K562 (cell line): ENCODE measurements around the gene TMEM208. TPM values are rescaled to one million over a fixed set of nuclear protein-coding genes. Genes with fewer than 3 reads are reported as not detected.

Experiments
- DNMT1 ChIP-seq: fragments of 450-650 bp; IDR thresholded peaks from 2 replicates; pipeline ENCODE4 v1.6.1; 2016; ENCODE audit warnings: antibody characterized with exemption, mild to moderate bottlenecking
- GTF2A2 ChIP-seq: IDR thresholded peaks from 2 replicates; pipeline ENCODE4 v1.6.1; 2016; ENCODE audit warnings: mild to moderate bottlenecking, missing genetic modification characterization, missing compliant biosample characterization
- HNRNPLL ChIP-seq: fragments of 200-400 bp; formaldehyde crosslinking; IDR thresholded peaks from 2 replicates; pipeline ENCODE4 v1.6.1; 2017; ENCODE audit warnings: low read length, low read depth, mild to moderate bottlenecking; ENCODE audit not compliant: poor library complexity, severe bottlenecking
- HNRNPUL1 ChIP-seq: fragments of 200-400 bp; formaldehyde crosslinking; IDR thresholded peaks from 2 replicates; pipeline ENCODE4 v1.6.1; 2017; ENCODE audit warnings: low read length
- NCOA1 ChIP-seq: fragments of 450-650 bp; IDR thresholded peaks from 2 replicates; pipeline ENCODE4 v1.6.1; 2016; ENCODE audit warnings: low read depth
- NONO ChIP-seq, 2 experiments: fragments of 200-400 bp in 1 of 2; fragments of 450-650 bp in 1 of 2; formaldehyde crosslinking in 1 of 2; IDR thresholded peaks; 2 replicates each; pipeline ENCODE4 v1.6.1; 2017; ENCODE audit warnings: low read depth in 2 of 2, mild to moderate bottlenecking in 2 of 2, moderate library complexity in 2 of 2, low read length in 1 of 2
- OTX1 ChIP-seq: fragments of 450-650 bp; formaldehyde crosslinking; IDR thresholded peaks from 2 replicates; pipeline ENCODE4 v1.4.0; 2022; ENCODE audit warnings: mild to moderate bottlenecking
- PHF20 ChIP-seq: fragments of 450-650 bp; IDR thresholded peaks from 2 replicates; pipeline ENCODE4 v1.6.1; 2018; ENCODE audit not compliant: partially characterized antibody
- PRMT5 ChIP-seq: sonication (generic); formaldehyde crosslinking; IDR thresholded peaks from 2 replicates; pipeline ENCODE4 v1.5.0; 2020; ENCODE audit warnings: missing genetic modification reagents
- SP1 ChIP-seq: sonication (generic); formaldehyde crosslinking; IDR thresholded peaks from 2 replicates; pipeline ENCODE4 v1.8.1; 2022; ENCODE audit warnings: mild to moderate bottlenecking, missing genetic modification reagents
- ZC3H8 ChIP-seq: fragments of 450-650 bp; IDR thresholded peaks from 2 replicates; pipeline ENCODE4 v1.6.1; 2017
- ZNF197 ChIP-seq: fragments of 200-800 bp; sonication (Bioruptor generic); IDR thresholded peaks from 2 replicates; pipeline ENCODE4 v1.6.1; 2016; ENCODE audit warnings: low read depth, missing genetic modification characterization, missing compliant biosample characterization
- ZNF23 ChIP-seq: fragments of 250-450 bp; sonication (Bioruptor Pico); IDR thresholded peaks from 2 replicates; pipeline ENCODE4 v1.4.0; 2020; ENCODE audit warnings: mild to moderate bottlenecking
- polyA plus RNA-seq, 8 experiments: library from polyadenylated mRNA; depleted of rRNA in 4 of 8; stranded (reverse) in 5 of 8; unstranded in 3 of 8; fragments of >200 nt; fragmentation: Nextera tagmentation in 2 of 8; fragmentation: Illumina TruSeq in 1 of 8; extraction: Ambion mirVana in 2 of 8; extraction: Trizol in 1 of 8; gene quantifications; 2 replicates each; pipeline versions ENCODE4 v1.2.1 to v1.2.3, GENCODE V29; 2011 to 2014; ENCODE audit warnings: inconsistent platforms in 1 of 8, missing spikeins in 1 of 8
- total RNA-seq, 7 experiments: library from RNA; depleted of rRNA in 6 of 7; stranded (reverse); fragments of >200 nt in 6 of 7; fragmentation: Illumina TruSeq in 2 of 7; extraction: Trizol in 2 of 7; gene quantifications; 2 replicates each; pipeline versions ENCODE4 v1.2.1 to v1.2.3, GENCODE V29; 2011 to 2021; ENCODE audit warnings: low replicate concordance in 1 of 7
- TF ChIP-seq, protein P1 (sequence below), 2 experiments: fragments of 450-650 bp; IDR thresholded peaks; 2 replicates each; pipeline ENCODE4 v1.6.1; 2016; ENCODE audit warnings: mild to moderate bottlenecking in 2 of 2, borderline replicate concordance in 1 of 2, low read depth in 1 of 2, moderate library complexity in 1 of 2
- TF ChIP-seq, protein P2 (sequence below): sonication (generic); formaldehyde crosslinking; IDR thresholded peaks from 2 replicates; pipeline ENCODE4 v1.8.1; 2022; ENCODE audit warnings: missing genetic modification reagents
- TF ChIP-seq, protein P3 (sequence below): sonication (generic); formaldehyde crosslinking; IDR thresholded peaks from 2 replicates; pipeline ENCODE4 v1.8.0; 2022; ENCODE audit warnings: missing genetic modification reagents, mild to moderate bottlenecking, moderate library complexity, borderline replicate concordance
- TF ChIP-seq, protein P4 (sequence below): IDR thresholded peaks from 3 replicates; pipeline ENCODE4 v1.6.1; 2011; ENCODE audit warnings: borderline replicate concordance, mild to moderate bottlenecking; ENCODE audit not compliant: insufficient read length, insufficient read depth

Gene TMEM208
- total and polyA plus RNA-seq, 9 of the 15 experiments (the other 6 are each of a cell fraction or from before 2014, with no cell fraction given), result 31.8 to 239 (median 54.3) TPM

DNA sequence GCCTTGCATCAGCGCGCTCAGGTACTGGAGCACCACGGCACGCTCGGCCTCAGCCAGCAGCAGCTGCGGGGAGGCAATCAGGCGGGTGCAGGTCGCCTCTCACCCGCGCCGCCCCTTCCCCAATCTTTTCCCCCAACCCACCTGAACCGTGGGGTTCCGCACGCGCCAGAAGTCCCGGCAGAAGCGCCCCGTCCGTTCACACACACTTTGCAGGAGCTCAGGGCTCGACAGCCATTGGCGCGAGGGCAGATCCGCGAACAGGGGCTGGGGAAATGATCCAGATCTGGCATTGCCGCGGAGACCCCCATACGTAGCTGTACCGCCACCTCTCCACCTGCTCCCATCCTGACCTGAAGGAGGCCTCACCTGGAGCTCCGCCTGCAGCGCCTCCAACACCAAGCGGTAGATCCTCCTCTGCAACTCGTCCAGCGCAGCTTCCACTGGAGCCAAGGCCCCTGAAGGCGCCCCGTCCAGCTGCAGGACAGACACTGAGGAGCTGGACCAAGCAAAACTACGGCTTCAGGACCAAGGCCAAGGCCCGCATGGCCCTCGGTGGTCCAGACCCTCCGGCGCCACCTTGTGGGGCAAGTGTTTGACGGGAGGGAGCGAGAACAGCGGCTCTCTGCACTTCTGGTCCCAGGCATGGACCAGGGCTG is 41.8 kb upstream of the TMEM208 start (continued):
- TF ChIP-seq NONO (IDR thresholded peaks at IDR 0.05; ENCODE audit: low read depth in 2 of 2, low read length in 1 of 2) (peak in 1 of 2 experiments; percentile 19; a peak in 1 of 4 replicates), ZNF23 (CRISPR knock-in tag) (no peak), SP1 (peak; percentile 81), GTF2A2 (tag) (no peak), ZC3H8 (no peak), OTX1 (CRISPR knock-in tag) (no peak), NCOA1 (peak; percentile 84; the same call in 1 of the 2 replicates), PHF20 (no peak), HNRNPLL (no peak), PRMT5 (CRISPR knock-in tag) (peak; percentile 88), ZNF197 (CRISPR knock-in tag) (no peak), DNMT1 (no peak), HNRNPUL1 (no peak)
- TF ChIP-seq, protein P1, sequence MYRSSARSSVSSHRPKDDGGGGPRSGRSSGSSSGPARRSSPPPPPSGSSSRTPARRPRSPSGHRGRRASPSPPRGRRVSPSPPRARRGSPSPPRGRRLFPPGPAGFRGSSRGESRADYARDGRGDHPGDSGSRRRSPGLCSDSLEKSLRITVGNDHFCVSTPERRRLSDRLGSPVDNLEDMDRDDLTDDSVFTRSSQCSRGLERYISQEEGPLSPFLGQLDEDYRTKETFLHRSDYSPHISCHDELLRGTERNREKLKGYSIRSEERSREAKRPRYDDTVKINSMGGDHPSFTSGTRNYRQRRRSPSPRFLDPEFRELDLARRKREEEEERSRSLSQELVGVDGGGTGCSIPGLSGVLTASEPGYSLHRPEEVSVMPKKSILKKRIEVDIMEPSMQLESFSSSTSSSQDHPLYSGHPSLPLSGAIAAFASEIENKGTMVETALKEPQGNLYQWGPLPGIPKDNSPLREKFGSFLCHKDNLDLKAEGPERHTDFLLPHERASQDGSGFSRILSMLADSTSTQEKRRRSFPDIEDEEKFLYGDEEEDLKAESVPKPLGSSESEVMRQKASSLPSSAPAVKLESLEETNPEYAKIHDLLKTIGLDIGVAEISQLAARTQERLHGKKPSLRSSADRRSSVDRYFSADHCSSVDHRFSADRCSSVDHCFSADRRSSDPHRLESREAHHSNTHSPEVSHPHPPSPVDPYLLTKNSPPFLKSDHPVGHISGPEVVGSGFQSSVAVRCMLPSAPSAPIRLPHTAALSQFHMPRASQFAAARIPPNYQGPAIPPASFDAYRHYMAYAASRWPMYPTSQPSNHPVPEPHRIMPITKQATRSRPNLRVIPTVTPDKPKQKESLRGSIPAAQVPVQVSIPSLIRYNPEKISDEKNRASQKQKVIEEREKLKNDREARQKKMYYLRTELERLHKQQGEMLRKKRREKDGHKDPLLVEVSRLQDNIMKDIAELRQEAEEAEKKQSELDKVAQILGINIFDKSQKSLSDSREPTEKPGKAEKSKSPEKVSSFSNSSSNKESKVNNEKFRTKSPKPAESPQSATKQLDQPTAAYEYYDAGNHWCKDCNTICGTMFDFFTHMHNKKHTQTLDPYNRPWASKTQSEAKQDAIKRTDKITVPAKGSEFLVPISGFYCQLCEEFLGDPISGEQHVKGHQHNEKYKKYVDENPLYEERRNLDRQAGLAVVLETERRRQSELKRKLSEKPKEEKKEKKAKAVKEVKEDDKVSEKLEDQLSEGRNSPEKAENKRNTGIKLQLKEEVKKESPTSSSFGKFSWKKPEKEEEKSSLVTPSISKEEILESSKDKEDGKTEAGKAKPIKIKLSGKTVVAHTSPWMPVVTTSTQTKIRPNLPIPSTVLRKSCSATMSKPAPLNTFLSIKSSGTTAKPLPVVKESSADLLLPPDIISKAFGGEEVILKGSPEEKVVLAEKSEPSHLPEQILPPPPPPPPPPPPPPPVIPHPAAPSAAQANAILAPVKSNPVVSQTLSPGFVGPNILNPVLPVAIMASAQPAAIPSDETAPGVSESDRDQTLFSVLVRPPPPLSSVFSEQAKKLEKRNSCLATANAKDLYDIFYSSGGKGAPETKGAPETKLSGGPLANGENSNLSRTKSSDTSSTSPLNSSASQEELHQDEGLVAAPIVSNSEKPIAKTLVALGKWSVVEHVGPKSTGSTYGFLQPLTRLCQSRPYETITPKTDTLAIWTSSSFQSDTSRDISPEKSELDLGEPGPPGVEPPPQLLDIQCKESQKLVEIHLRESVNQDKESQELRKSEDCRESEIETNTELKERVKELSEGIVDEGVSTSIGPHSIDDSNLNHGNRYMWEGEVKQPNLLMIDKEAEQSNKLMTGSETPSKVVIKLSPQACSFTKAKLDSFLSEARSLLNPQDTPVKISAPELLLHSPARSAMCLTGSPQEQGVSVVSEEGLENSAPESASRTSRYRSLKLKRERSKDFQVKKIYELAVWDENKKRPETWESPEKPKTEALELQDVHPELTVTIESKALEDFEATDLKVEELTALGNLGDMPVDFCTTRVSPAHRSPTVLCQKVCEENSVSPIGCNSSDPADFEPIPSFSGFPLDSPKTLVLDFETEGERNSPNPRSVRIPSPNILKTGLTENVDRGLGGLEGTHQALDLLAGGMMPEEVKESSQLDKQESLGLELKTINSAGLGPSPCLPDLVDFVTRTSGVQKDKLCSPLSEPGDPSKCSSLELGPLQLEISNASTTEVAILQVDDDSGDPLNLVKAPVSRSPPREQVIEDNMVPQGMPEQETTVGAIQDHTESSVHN (IDR thresholded peaks at IDR 0.05; ENCODE audit: borderline replicate concordance in 1 of 2, low read depth in 1 of 2), result no peak
- TF ChIP-seq, protein P2, sequence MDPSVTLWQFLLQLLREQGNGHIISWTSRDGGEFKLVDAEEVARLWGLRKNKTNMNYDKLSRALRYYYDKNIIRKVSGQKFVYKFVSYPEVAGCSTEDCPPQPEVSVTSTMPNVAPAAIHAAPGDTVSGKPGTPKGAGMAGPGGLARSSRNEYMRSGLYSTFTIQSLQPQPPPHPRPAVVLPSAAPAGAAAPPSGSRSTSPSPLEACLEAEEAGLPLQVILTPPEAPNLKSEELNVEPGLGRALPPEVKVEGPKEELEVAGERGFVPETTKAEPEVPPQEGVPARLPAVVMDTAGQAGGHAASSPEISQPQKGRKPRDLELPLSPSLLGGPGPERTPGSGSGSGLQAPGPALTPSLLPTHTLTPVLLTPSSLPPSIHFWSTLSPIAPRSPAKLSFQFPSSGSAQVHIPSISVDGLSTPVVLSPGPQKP, result no peak
- TF ChIP-seq, protein P3, sequence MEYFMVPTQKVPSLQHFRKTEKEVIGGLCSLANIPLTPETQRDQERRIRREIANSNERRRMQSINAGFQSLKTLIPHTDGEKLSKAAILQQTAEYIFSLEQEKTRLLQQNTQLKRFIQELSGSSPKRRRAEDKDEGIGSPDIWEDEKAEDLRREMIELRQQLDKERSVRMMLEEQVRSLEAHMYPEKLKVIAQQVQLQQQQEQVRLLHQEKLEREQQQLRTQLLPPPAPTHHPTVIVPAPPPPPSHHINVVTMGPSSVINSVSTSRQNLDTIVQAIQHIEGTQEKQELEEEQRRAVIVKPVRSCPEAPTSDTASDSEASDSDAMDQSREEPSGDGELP (CRISPR knock-in tag), result peak; percentile 97
- TF ChIP-seq, protein P4, sequence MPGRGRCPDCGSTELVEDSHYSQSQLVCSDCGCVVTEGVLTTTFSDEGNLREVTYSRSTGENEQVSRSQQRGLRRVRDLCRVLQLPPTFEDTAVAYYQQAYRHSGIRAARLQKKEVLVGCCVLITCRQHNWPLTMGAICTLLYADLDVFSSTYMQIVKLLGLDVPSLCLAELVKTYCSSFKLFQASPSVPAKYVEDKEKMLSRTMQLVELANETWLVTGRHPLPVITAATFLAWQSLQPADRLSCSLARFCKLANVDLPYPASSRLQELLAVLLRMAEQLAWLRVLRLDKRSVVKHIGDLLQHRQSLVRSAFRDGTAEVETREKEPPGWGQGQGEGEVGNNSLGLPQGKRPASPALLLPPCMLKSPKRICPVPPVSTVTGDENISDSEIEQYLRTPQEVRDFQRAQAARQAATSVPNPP, result no peak
